Endothelial cell of umbilical vein (primary cell): ENCODE measurements around the gene AGK. TPM values are rescaled to one million over a fixed set of nuclear protein-coding genes. Genes with fewer than 3 reads are reported as not detected.

ENCODE experiments used
- BruUV-seq: library from RNA; stranded (reverse); fragments of 400-500 nt; replicated peaks from 2 replicates; lab custom pipeline; 2021; lab: Mats Ljungman, UMichigan
- CTCF ChIA-PET: fragments of 300-600, 350-600 bp; sonication (Branson Sonifier 250); formaldehyde crosslinking; loops from one replicate; lab custom pipeline; 2021; ENCODE audit warnings: antibody characterized with exemption, inconsistent platforms; lab: Charles Lee
- POLR2A ChIA-PET: fragments of 300-600, 350-600 bp; sonication (Branson Sonifier 250); formaldehyde crosslinking; loops from one replicate; lab custom pipeline; 2021; ENCODE audit warnings: antibody characterized with exemption, inconsistent platforms; lab: Charles Lee
- DNase-seq: peaks from one replicate; pipeline ENCODE4 v3.0.0-alpha.2; 2011; ENCODE audit warnings: low read depth, low spot score
- FAIRE-seq: peaks from 2 replicates; lab custom pipeline; 2011; peaks lifted over from hg19 to GRCh38; lab: Jason Lieb, UNC
- H2AFZ ChIP-seq: 2 replicates; pipeline ENCODE4 v1.6.0; 2012; ENCODE audit warnings: low read depth, low read length, control low read depth, inconsistent platforms
- H3K27ac ChIP-seq: 2 replicates; pipeline ENCODE4 v1.5.1; 2011; ENCODE audit warnings: low read depth, mild to moderate bottlenecking, control low read depth, low read length, moderate library complexity; ENCODE audit not compliant: insufficient read depth
- H3K27me3 ChIP-seq, 2 experiments: 2 replicates each; pipeline versions ENCODE4 v1.6.0 to v1.6.1; 2011; ENCODE audit warnings: low read length in 2 of 2, mixed read lengths in 1 of 2; ENCODE audit not compliant: control insufficient read depth in 2 of 2, insufficient read depth in 2 of 2
- H3K36me3 ChIP-seq, 2 experiments: 2 replicates in 1 of 2; 3 replicates in 1 of 2; pipeline ENCODE4 v1.5.1; 2011; ENCODE audit warnings: low read length in 2 of 2, mild to moderate bottlenecking in 1 of 2, moderate library complexity in 1 of 2; ENCODE audit not compliant: control insufficient read depth in 2 of 2, insufficient read depth in 2 of 2; ENCODE audit errors: extremely low read depth in 1 of 2
- H3K4me1 ChIP-seq: 3 replicates; pipeline ENCODE4 v1.5.1; 2011; ENCODE audit warnings: mild to moderate bottlenecking, low read length; ENCODE audit not compliant: control insufficient read depth, insufficient read depth; ENCODE audit errors: extremely low read depth
- H3K4me2 ChIP-seq: 2 replicates; pipeline ENCODE4 v1.6.1; 2011; ENCODE audit warnings: low read length, control low read depth, mixed read lengths; ENCODE audit not compliant: insufficient read depth
- H3K4me3 ChIP-seq, 3 experiments: fragments of 200-600 bp in 1 of 3; sonication (generic), shearing (Covaris generic) in 1 of 3; replicated peaks in 1 of 3; 2 replicates each; pipeline ENCODE4 v1.5.1; 2011 to 2016; ENCODE audit warnings: control low read depth in 3 of 3, low read length in 3 of 3, mild to moderate bottlenecking in 2 of 3, inconsistent platforms in 1 of 3, low read depth in 1 of 3, moderate library complexity in 1 of 3; ENCODE audit not compliant: insufficient read depth in 1 of 3
- H3K79me2 ChIP-seq: 2 replicates; pipeline ENCODE4 v1.6.0; 2012; ENCODE audit warnings: low read length, inconsistent platforms; ENCODE audit not compliant: control insufficient read depth, insufficient read depth
- H3K9ac ChIP-seq: replicated peaks from 2 replicates; pipeline ENCODE3; 2011; ENCODE audit warnings: low read length, control low read depth; ENCODE audit not compliant: insufficient read depth; ENCODE audit errors: extremely low read depth
- H3K9me1 ChIP-seq: replicated peaks from 3 replicates; pipeline ENCODE4 v1.6.0; 2011; ENCODE audit warnings: mild to moderate bottlenecking, low read length; ENCODE audit not compliant: control insufficient read depth, insufficient read depth; ENCODE audit errors: extremely low read depth
- H3K9me3 ChIP-seq: replicated peaks from 2 replicates; pipeline ENCODE4 v1.5.1; 2012; ENCODE audit warnings: low read length, inconsistent platforms; ENCODE audit not compliant: control insufficient read depth, insufficient read depth
- H4K20me1 ChIP-seq: replicated peaks from 2 replicates; pipeline ENCODE3; 2011; ENCODE audit warnings: mild to moderate bottlenecking, low read length; ENCODE audit not compliant: control insufficient read depth, insufficient read depth; ENCODE audit errors: extremely low read depth
- EZH2 ChIP-seq: IDR thresholded peaks from 2 replicates; pipeline ENCODE4 v1.6.1; 2012; ENCODE audit warnings: borderline replicate concordance, low read depth, mild to moderate bottlenecking, moderate library complexity, low read length, inconsistent platforms; ENCODE audit not compliant: severe bottlenecking
- FOS ChIP-seq: IDR thresholded peaks from 2 replicates; pipeline ENCODE4 v1.6.1; 2011; ENCODE audit warnings: mild to moderate bottlenecking, low read length, moderate library complexity, borderline replicate concordance; ENCODE audit not compliant: insufficient read depth
- GATA2 ChIP-seq: IDR thresholded peaks from 2 replicates; pipeline ENCODE4 v1.7.0; 2011; ENCODE audit warnings: low read depth, mild to moderate bottlenecking, moderate library complexity, mixed read lengths, low read length; ENCODE audit not compliant: insufficient read length, insufficient read depth
- JUN ChIP-seq: IDR thresholded peaks from 2 replicates; pipeline ENCODE4 v1.6.1; 2011; ENCODE audit warnings: borderline replicate concordance, low read depth; ENCODE audit not compliant: insufficient read length, insufficient read depth
- MYC ChIP-seq: IDR thresholded peaks from one replicate; pipeline ENCODE4 v1.6.1; 2011; ENCODE audit warnings: mild to moderate bottlenecking, low read depth, low read length
- POLR2A ChIP-seq: IDR thresholded peaks from 2 replicates; pipeline ENCODE4 v1.6.1; 2012; ENCODE audit warnings: low read depth, mild to moderate bottlenecking, control low read depth, low read length
- POLR2AphosphoS5 ChIP-seq: IDR thresholded peaks from 2 replicates; pipeline ENCODE4 v1.6.1; 2012; ENCODE audit warnings: low read depth, mild to moderate bottlenecking, control low read depth, low read length, moderate library complexity; ENCODE audit not compliant: insufficient read depth
- dilution Hi-C: fragments of 300-500 bp; cut with MboI; formaldehyde crosslinking; loops from one replicate; pipeline ENCODE4 v1.15.0; 2019; ENCODE audit warnings: low sequenced_read_pairs; ENCODE audit not compliant: extremely low pct_ligation_motif_present
- intact Hi-C: fragments of 100-400 bp; cut with micrococcal nuclease; formaldehyde crosslinking; loops from one replicate; pipeline ENCODE4 v1.10.0; 2022
- polyA plus RNA-seq, 4 experiments: library from polyadenylated mRNA; depleted of rRNA in 3 of 4; stranded (reverse) in 3 of 4; unstranded in 1 of 4; fragments of >200 nt; gene quantifications; 2 replicates each; pipeline versions ENCODE4 v1.2.1 to v1.2.3, GENCODE V29; 2011 to 2012; ENCODE audit warnings: missing spikeins in 1 of 4
- total RNA-seq: library from RNA; stranded (reverse); gene quantifications from 2 replicates; pipeline ENCODE4 v1.2.3, GENCODE V29; 2021
- TF ChIP-seq, protein P1 (sequence below): IDR thresholded peaks from 2 replicates; pipeline ENCODE4 v1.6.1; 2011; ENCODE audit not compliant: insufficient read depth, insufficient read length
- TF ChIP-seq, protein P2 (sequence below), 2 donors: IDR thresholded peaks; 1 replicate in 1 of 2; 2 replicates in 1 of 2; pipeline ENCODE4 v1.5.1; 2011; ENCODE audit warnings: low read length in 2 of 2, mild to moderate bottlenecking in 2 of 2, moderate library complexity in 2 of 2, control low read depth in 1 of 2, inconsistent platforms in 1 of 2, low read depth in 1 of 2; ENCODE audit not compliant: insufficient read depth in 1 of 2; ENCODE audit errors: extremely low read depth in 1 of 2

The AGK gene
- total and polyA plus RNA-seq, 2 donors (not counting 3 experiments of a cell fraction or from before 2014, with no cell fraction given), result 23.6 to 34.3 TPM

DNA sequence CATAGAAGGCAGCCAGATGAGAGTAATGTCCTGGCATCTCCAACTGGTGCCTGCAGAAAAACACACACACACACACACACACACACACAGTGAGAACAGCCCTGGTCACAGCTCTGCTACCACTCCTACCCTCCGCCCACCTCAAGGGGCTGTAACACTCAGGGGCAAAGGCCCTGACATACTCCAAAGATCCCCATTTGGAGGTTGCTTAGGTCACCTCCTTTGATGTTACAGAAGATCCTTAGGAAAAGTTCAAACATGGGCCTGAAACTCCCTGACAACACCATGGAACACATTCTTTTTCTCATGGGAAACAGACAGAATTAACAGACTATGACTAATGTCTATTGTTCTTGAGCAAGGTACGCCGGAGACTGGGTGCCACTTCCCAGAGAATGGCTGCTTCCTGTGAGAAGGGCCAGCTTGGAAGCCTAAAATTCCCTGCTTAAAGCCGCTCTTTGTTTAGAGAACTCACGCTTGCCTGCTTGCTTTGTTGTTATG lies 123.0 kb downstream of the AGK start:
- no peaks in the 10 kb centered on the region for H3K9me1 ChIP-seq
- POLR2A ChIA-PET, result interaction anchor here (1.1 kb wide), 1 partner anchor 64 kb away, joined by 3 read pairs; the partner anchor contains the start of gene SSBP1
- H3K27me3 ChIP-seq, result no peaks in the 10 kb centered on the region
- peak; percentile 77 for TF ChIP-seq FOS
- TF ChIP-seq EZH2, result no peak
- TF ChIP-seq POLR2AphosphoS5, result peak; percentile 59
- TF ChIP-seq POLR2A, result no peak
- TF ChIP-seq MYC, result no peak
- peak; percentile 14 for TF ChIP-seq GATA2
- TF ChIP-seq, protein P1, sequence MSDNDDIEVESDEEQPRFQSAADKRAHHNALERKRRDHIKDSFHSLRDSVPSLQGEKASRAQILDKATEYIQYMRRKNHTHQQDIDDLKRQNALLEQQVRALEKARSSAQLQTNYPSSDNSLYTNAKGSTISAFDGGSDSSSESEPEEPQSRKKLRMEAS, result no peak
- TF ChIP-seq JUN, result peak; percentile 86
- TF ChIP-seq, protein P2, sequence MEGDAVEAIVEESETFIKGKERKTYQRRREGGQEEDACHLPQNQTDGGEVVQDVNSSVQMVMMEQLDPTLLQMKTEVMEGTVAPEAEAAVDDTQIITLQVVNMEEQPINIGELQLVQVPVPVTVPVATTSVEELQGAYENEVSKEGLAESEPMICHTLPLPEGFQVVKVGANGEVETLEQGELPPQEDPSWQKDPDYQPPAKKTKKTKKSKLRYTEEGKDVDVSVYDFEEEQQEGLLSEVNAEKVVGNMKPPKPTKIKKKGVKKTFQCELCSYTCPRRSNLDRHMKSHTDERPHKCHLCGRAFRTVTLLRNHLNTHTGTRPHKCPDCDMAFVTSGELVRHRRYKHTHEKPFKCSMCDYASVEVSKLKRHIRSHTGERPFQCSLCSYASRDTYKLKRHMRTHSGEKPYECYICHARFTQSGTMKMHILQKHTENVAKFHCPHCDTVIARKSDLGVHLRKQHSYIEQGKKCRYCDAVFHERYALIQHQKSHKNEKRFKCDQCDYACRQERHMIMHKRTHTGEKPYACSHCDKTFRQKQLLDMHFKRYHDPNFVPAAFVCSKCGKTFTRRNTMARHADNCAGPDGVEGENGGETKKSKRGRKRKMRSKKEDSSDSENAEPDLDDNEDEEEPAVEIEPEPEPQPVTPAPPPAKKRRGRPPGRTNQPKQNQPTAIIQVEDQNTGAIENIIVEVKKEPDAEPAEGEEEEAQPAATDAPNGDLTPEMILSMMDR (IDR thresholded peaks at IDR 0.05; ENCODE audit: extremely low read depth in 1 of 2, insufficient read depth in 1 of 2, low read depth in 1 of 2, low read length in 2 of 2), result no peak
- peak overlapping the region; percentile 30 for H2AFZ ChIP-seq
- H3K4me2 ChIP-seq, result peak overlapping the region; percentile 62
- no TSS peak for BruUV-seq
- H3K36me3 ChIP-seq, result no peaks in the 10 kb centered on the region
- dilution Hi-C loops, result no loop called here
- CTCF ChIA-PET, result interaction anchor here (0.8 to 4.1 kb wide), 13 partner anchors 14 to 141 kb away, joined by 3 to 75 read pairs (median 6); partner anchors contain the start of genes SSBP1 and WEE2
- H4K20me1 ChIP-seq, result no peaks in the 10 kb centered on the region
- DNase-seq (peak; percentile 97), FAIRE-seq (peak; percentile 95)
- intact Hi-C loops, result loop anchor here (1.0 to 10.0 kb wide), 8 partner anchors 11 to 1629 kb away; partner anchors contain the start of genes AGK and SSBP1
- H3K9me3 ChIP-seq, result no peaks in the 10 kb centered on the region
- peak overlapping the region; percentile 84 for H3K9ac ChIP-seq
- peak overlapping the region; percentile 99 for H3K27ac ChIP-seq
- peak overlapping the region in 1 of 3 experiments; percentile 34 for H3K4me3 ChIP-seq
- H3K4me1 ChIP-seq, result peaks cover 32% of the 10 kb centered on the region
- no peaks in the 10 kb centered on the region for H3K79me2 ChIP-seq
